Lower lobe of right lung (tissue), 2 donors: ENCODE measurements around the gene COG3. TPM values are rescaled to one million over a fixed set of nuclear protein-coding genes. Genes with fewer than 3 reads are reported as not detected.

Experiments used
- ATAC-seq, 2 donors: fragments of 200-7000 bp; cut with Tn5 transposase; one replicate each; pipeline ENCODE4 v1.9.1; 2020 to 2022; ENCODE audit warnings: mild to moderate bottlenecking in 2 of 2, moderate library complexity in 2 of 2
- DNase-seq: peaks from one replicate; pipeline ENCODE4 v3.0.0-alpha.2; 2020
- H3K27ac ChIP-seq: fragments of 200-600 bp; one replicate; pipeline ENCODE4 v1.8.0; 2022
- H3K27me3 ChIP-seq: fragments of 200-600 bp; one replicate; pipeline ENCODE4 v1.8.0; 2022; ENCODE audit warnings: low read depth
- H3K36me3 ChIP-seq: fragments of 200-600 bp; one replicate; pipeline ENCODE4 v1.8.0; 2022; ENCODE audit warnings: mild to moderate bottlenecking
- H3K4me1 ChIP-seq: fragments of 200-600 bp; one replicate; pipeline ENCODE4 v1.8.0; 2022
- H3K4me3 ChIP-seq: fragments of 200-600 bp; one replicate; pipeline ENCODE4 v1.8.0; 2022; ENCODE audit warnings: mild to moderate bottlenecking
- H3K9me3 ChIP-seq: fragments of 200-600 bp; one replicate; pipeline ENCODE4 v1.8.0; 2022
- intact Hi-C: fragments of 100-400 bp; cut with DNase I; formaldehyde crosslinking; loops from one replicate; pipeline ENCODE4 v1.11.0; 2022
- total RNA-seq: library from RNA; stranded (reverse); fragmentation: NEBNext Ultra II Directional; extraction: Animal tissue kit (Norgen Biotek cat#: 25700); gene quantifications from one replicate; pipeline ENCODE4 v1.2.1, GENCODE V29; 2021
- TF ChIP-seq, protein P1 (sequence below): fragments of 200-600 bp; IDR thresholded peaks from one replicate; pipeline ENCODE4 v1.8.0; 2022; ENCODE audit warnings: antibody characterized with exemption, mild to moderate bottlenecking
- donor health status: DM: no; HTN: yes; CAD: no; lungs with severe emphysema.

COG3 gene
- total RNA-seq, 1 donor from 2014 or later = 21.9 TPM

DNA sequence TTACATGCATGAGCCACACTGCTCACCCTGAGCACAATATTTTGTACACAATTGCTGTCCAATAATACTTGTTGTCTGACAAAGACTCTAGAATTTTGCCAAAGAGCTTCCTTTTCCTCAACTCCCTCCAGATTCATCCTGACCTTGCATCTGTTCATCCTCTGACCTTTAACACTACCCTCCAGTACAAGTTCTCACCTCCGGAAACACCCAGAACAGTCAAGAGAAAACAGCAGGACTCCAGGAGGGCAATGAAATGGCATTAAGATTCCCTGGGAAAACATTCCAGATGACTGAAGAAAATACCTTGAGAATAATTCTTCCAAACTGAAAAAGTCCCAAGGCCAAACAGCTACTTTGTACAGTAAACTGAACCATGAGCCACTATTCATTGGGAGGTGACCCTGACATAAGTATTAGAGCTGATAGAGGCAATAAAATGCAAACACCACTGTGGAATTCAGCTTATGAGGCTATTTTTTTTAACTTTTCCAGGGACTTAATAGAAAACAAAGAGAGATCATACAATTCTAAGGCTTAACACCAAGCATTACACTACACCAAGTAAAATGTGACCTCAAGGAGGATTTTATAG is 15.7 kb upstream of the COG3 start:
- Histone ChIP-seq H3K9me3 (no peaks in the 10 kb centered on the region), H3K4me3 (no peak overlapping the region), H3K36me3 (no peaks in the 10 kb centered on the region), H3K4me1 (no peaks in the 10 kb centered on the region), H3K27me3 (no peaks in the 10 kb centered on the region), H3K27ac (no peak overlapping the region)
- no peak for DNase-seq
- ATAC-seq = no peak
- intact Hi-C loops = no loop called here
- TF ChIP-seq, protein P1, sequence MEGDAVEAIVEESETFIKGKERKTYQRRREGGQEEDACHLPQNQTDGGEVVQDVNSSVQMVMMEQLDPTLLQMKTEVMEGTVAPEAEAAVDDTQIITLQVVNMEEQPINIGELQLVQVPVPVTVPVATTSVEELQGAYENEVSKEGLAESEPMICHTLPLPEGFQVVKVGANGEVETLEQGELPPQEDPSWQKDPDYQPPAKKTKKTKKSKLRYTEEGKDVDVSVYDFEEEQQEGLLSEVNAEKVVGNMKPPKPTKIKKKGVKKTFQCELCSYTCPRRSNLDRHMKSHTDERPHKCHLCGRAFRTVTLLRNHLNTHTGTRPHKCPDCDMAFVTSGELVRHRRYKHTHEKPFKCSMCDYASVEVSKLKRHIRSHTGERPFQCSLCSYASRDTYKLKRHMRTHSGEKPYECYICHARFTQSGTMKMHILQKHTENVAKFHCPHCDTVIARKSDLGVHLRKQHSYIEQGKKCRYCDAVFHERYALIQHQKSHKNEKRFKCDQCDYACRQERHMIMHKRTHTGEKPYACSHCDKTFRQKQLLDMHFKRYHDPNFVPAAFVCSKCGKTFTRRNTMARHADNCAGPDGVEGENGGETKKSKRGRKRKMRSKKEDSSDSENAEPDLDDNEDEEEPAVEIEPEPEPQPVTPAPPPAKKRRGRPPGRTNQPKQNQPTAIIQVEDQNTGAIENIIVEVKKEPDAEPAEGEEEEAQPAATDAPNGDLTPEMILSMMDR = no peak

DNA sequence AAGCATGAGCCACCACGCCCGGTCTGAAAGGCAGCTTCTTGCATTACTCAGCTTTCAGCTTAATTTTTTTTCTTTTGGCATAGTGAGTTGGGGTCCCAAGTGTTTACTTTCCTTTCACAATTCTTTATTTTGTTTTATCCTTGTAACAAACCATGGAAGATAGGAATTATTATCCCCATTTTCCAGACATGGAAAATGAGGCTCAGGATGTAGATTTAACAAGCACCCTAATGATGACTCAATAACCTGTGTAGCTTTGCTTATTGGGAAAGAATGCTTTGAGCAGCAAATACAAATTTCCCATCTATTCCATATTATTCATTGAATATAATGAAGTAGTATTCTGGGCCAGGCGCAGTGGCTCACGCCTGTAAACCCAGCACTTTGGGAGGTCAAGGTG is 13.5 kb upstream of the COG3 start:
- DNase-seq = no peak
- Histone ChIP-seq H3K27me3 (no peaks in the 10 kb centered on the region), H3K4me1 (no peaks in the 10 kb centered on the region), H3K36me3 (no peaks in the 10 kb centered on the region), H3K27ac (no peak overlapping the region), H3K4me3 (no peak overlapping the region), H3K9me3 (no peaks in the 10 kb centered on the region)
- no peak for ATAC-seq
- intact Hi-C loops = no loop called here
- TF ChIP-seq, protein P1 = no peak

DNA sequence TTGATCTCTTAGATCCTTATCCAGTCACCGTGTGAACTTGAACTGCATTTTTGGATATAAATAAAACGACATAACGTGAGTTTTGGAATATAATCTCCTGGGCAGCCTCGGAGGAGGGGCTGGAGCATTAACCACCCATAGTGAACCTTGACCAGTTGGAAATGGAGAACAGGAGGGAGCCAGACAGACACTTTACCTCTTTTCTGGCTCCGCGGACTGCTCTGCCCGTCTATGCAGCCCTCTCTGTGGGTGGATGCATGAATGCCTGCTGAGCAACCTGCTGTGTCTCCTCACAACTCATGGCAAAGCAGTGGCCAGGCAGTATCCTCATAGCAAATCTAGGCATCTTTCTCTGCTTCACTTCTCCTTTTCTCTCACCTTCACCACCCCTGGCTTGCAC is 10.5 kb upstream of the COG3 start:
- intact Hi-C loops = no loop called here
- H3K27ac ChIP-seq = no peak overlapping the region
- TF ChIP-seq, protein P1 = no peak
- no peaks in the 10 kb centered on the region for H3K4me1 ChIP-seq
- ATAC-seq = no peak
- no peak overlapping the region for H3K4me3 ChIP-seq
- H3K36me3 ChIP-seq = no peaks in the 10 kb centered on the region
- DNase-seq = no peak
- H3K27me3 ChIP-seq = no peaks in the 10 kb centered on the region
- H3K9me3 ChIP-seq = no peaks in the 10 kb centered on the region

DNA sequence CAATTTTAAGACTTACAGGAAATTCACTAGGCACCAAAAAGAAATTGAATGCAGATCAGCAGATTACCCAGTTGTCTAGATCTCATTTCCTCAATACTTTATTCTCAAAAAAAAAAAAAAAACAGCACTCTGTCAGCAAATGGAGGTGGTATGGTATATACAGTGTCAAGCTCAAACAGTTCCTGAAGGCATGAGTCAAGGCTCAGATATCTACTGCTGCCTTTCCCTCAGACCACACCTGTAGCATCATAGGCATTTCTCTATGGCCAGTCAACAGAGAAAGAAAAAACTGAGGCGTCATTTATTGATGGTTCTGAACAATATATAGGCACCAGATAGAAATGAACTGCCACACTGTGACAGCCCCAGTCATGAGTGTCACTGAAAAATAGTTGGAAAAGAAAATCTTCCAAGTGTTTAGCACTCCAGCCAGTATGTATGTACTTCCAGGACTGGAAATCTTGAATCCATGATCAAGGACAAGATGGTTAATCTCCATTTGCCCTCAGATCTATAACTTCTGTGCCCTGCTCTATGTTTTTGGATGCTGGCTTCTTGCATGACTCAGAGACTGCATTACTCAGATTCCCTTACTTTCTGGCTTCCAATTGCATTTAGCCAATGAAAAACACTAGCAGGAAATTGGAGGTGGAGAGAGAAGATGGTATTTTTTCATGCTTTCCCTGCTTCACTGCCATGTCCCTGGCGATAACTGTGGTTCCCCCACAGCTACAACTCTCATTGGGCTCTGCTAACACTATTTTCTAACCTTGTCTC is 8.4 kb upstream of the COG3 start:
- no peak for ATAC-seq
- TF ChIP-seq, protein P1 = no peak
- Histone ChIP-seq H3K36me3 (no peaks in the 10 kb centered on the region), H3K27ac (no peak overlapping the region), H3K4me1 (no peaks in the 10 kb centered on the region), H3K9me3 (no peaks in the 10 kb centered on the region), H3K4me3 (no peak overlapping the region), H3K27me3 (no peaks in the 10 kb centered on the region)
- no peak for DNase-seq
- intact Hi-C loops = no loop called here

DNA sequence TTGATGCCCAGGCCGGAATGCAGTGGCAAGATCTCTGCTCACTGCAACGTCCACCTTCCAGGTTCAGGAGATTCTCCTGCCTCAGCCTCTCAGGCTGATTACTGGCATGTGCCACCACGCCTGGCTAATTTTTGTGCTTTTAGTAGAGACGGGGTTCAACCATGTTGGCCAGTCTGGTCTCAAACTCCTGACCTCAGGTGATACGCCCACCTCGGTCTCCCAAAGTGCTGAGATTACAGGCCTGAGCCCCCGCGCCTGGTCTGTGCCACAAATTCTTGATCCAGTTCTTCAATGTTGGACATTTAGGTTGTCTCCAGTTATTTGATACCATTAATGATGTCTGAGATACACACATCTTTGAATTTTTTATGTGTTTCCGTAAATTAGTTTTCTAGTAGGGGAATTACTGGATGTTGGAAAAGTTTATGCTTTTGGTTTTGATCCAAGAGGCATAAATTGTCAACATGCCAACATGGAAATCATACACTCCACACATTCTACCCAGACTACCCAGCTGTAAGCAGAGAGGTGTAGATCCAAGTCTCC is 525 bp upstream of the COG3 start:
- Histone ChIP-seq H3K27ac (peak overlapping the region; percentile 95), H3K27me3 (no peaks in the 10 kb centered on the region), H3K4me1 (peaks cover 39% of the 10 kb centered on the region), H3K4me3 (peak overlapping the region; percentile 97), H3K36me3 (no peaks in the 10 kb centered on the region), H3K9me3 (no peaks in the 10 kb centered on the region)
- no peak for ATAC-seq
- intact Hi-C loops = no loop called here
- TF ChIP-seq, protein P1 = no peak
- no peak for DNase-seq
